GM21515 (cell line): ENCODE measurements around the gene SIGLEC8.
"Not testable (repeated sequence)": the region's sequence is repeated elsewhere in the genome, so short reads cannot be mapped to it uniquely, and the experiment has no call there.

Experiments
- ATAC-seq: cut with Tn5 transposase; IDR thresholded peaks from one replicate; pipeline ENCODE4 v1.9.1; 2021; ENCODE audit not compliant: unreplicated experiment

SIGLEC8 gene

DNA sequence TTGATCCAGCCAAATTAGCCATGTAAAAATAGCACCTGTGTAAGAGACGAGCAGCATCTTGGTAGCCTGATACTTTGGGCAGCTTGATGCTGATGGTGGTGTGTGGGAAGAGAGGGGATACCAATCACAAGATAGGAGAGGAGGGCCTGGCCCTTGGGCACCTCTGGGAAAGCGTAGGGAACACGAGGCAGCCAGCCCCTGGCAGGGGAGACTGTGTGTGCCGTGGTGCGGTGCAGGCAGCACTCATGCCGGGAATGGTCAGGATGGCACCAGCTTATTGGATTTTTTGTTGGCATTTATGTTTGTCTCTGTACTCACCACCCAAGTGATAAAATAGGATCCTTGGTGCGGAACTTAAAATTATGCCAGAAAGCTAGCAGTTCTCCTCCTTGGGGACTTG is 10.2 kb downstream of the SIGLEC8 start:
- ATAC-seq = no peak

DNA sequence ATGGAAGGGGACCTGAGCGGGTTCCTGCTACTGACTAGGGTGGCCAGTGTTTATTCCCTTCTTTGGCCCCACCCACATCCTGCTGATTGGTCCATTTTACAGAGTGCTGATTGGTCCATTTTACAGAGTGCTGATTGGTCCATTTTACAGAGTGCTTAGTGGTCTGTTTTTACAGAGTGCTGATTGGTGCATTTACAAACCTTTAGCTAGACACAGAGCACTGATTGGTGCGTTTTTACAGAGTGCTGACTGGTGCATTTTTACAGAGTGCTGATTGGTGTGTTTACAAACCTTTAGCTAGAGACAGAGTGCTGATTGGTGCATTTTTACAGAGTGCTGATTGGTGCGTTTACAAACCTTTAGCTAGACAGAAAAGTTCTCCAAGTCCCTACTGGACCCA is 10.7 kb downstream of the SIGLEC8 start:
- not testable (repeated sequence) for ATAC-seq

DNA sequence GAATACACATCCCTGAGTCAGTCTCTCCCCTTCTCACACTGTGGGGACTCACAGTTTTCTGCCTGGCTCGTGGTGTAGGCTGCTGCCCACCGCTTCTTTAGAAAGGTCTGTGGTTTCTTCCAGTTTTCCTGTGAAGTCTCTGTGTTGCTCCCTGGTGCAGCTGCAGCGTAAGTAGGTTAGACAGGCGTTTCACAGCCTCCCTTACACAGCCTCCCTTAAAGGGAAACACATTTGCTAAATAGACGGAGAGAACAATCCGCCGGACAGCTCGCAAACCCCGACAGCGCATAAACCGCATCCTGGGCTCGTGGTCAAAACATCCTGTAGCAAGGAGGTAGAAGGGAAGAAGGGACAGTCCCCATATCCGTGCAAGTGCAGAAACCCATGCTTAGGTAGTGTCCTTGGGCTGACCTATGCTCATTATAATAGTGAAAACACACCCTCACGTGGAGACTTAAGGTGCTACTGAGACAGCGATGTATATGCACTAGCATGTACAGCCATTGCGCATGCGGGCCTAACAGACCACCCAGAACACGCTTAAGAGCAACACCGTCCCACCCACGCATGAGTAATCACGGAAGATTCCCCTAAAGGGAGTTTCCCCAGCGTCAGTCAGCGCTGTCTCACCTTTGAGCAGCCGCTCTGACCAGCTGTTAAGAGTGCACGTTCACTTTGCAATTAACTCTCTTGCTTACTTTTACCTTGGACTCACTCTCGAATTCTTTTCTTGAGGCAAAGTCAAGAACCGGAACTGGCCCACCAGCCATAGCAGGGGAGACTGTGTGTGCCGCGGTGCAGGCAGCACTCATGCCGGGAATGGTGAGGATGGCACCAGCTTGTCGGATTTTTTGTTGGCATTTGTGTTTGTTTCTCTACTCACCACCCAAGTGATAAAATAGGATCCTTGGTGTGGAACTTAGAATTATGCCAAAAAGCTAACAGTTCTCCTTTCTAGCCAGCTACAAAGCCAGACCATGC is 16.6 kb downstream of the SIGLEC8 start:
- ATAC-seq = peak; percentile 85

DNA sequence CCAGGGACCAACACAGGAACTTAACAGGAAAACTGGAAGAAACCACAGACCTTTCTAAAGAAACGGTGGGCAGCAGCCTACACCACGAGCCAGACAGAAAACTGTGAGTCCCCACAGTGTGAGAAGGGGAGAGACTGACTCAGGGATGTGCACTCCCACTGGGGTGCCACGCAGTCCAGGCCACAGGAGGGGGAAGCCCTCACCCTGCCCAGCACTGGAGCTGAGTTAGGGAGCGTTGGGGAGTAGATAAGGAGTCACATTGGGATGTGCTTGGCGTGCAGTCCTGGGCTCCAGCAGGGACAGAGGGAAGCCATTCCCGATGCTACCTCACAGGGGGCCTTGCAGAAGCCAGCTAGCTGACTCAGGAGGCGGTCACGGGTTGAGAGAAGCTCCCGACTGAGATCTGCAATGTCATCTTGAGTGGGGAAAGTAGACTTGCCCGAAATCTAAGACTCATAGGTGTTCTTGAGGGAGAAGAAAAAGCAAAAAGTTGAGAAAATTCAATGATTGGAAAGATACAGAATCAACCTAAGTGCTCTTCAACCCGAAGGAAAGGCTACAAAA is 17.3 kb downstream of the SIGLEC8 start:
- no peak for ATAC-seq

DNA sequence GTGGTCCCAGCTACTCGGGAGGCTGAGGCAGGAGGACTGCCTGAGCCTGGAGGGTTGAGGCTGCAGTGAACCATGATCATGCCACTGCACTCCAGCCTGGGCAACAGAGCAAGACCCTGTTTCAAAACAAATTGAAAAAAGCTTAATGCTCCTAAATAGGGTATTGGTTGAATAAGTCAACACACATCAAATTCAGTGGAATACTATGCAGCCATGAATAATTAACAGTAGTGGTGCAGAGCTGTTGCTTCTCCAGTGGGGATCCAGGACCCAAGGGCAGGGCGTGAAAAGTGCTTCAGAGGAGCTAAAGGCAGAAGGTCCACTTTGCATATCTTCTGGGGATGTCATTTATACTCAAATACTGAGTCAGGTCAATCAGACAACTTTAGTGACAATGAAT is 18.2 kb downstream of the SIGLEC8 start:
- ATAC-seq = no peak

DNA sequence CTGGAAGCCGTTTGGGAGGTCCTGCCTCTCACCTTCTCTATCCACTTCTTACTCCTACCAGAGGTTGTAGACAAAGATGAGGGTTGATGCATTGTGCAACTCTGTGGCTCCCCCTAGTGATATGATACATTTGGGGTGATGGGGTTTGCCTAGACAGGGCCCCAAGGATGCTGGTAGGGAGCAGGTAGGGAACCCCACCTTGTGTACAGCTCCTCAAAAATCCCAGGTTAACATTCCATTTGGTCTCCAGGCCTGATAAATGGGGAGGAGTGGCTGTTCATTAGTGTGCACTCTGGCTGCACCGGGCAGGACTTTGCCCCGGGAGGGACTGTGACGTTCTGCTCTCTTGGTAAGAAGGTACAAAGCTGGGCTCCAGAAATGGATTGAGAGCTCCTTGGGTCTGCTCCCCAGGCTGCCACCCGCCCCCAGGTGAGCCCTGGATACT is 19.2 kb downstream of the SIGLEC8 start:
- no peak for ATAC-seq

DNA sequence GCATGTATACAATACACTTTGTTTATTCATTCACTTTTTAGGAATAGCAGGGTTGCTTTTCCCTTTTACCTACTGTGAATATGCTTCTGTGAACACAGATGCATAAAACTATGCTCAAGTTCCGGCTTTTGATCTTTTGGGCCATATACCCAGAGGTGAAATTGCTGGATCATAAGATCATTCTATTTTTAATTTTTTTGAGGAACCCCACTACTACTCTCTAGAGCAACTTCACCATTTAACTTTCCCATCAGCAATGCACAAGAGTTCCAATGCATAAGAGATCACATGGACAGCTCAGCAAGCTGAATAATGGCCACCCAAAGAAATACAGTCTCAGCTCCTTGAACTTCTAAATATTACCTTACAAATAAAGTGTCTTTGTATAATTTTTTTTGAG is 23.8 kb downstream of the SIGLEC8 start:
- no peak for ATAC-seq

DNA sequence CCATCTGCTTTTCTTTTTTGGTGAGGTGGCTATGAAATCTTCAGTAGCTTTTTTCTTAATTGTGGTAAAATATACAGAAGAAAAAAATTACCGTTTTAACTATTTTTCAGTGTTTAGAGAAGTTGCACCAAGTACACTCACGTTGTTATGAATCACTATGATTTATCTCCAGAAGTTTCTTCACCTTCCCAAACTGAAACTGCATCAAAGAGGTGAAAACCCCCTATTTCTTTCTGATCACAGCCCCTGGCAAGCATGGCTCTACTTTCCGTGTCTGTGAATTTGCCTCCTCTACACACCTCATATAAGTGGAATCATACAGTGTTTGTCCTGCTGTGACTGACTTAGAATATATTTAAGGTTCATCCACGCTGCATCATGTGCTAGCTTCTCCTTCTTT is 25.2 kb downstream of the SIGLEC8 start:
- ATAC-seq = no peak

DNA sequence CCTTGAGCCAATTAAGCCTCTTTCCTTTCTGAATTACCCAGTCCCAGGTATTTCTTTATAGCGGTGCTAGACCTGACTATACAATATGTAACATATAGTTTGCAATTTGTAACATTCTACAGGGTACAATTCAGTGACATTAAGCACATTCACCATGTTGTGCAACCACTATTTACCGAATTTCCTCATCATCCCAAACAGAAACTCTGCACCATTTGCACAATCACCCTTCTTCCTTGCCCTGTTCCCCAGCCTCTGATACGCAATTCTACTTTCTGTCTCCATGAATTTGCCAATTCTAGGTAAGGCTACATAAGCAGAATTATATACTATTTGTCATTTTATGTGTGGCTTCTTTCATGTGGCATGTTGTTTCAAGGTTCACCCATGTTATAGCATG is 27.1 kb downstream of the SIGLEC8 start:
- no peak for ATAC-seq

DNA sequence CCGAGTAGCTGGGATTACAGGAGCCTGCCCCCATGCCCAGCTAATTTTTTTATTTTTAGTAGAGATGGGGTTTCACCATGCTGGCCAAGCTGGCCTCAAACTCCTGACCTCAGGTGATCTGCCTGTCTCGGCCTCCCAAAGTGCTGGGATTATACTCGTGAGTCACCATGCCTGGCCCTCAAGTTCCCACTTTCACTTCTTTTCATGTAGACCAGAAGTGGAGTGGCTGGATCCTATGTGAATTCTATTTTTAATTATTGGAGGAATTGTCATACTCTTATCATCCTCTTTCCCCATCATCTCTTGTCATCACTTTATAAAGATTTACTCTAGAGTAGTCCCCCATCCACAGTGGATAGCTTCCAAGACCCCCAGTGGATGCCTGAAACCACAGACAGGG is 28.0 kb downstream of the SIGLEC8 start:
- no peak for ATAC-seq

DNA sequence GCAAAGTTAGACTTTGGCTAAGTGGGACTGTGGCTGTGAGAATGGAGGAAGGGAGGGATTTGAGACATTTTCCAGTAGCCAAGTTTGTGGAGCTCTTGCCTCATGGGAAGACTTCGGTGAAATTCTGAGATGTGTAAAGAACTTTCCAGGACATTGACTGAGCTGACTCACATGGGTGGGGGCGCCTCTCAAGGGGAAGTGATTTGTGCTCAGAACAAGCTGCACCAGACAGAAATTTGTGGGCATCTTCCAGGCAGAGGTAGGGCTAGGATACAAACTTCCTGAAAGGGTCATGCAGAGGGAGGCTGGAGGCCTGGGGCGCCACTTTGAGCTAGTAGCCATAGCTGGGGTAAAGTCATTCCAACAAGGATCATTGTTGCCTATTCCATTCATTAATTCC is 31.1 kb downstream of the SIGLEC8 start:
- ATAC-seq = no peak

DNA sequence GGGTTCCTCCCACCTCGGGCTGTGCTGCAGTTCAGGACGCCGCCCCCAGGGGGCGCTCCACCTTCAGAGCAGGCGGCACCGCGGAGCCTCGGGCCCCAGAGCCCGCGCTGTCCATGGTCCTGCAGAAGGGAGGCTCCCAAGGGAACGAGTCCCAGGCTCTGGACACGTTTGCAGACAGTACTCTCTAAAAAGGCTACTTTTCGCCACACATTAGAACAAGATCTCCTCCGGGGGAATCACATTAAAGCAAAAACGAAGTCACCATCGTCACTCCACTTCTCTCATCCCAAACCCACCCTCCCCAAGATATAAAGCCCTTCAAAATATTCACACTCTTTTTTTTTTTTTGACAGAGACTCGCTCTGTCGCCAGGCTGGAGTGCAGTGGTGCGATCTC is 36.2 kb downstream of the SIGLEC8 start:
- no peak for ATAC-seq

DNA sequence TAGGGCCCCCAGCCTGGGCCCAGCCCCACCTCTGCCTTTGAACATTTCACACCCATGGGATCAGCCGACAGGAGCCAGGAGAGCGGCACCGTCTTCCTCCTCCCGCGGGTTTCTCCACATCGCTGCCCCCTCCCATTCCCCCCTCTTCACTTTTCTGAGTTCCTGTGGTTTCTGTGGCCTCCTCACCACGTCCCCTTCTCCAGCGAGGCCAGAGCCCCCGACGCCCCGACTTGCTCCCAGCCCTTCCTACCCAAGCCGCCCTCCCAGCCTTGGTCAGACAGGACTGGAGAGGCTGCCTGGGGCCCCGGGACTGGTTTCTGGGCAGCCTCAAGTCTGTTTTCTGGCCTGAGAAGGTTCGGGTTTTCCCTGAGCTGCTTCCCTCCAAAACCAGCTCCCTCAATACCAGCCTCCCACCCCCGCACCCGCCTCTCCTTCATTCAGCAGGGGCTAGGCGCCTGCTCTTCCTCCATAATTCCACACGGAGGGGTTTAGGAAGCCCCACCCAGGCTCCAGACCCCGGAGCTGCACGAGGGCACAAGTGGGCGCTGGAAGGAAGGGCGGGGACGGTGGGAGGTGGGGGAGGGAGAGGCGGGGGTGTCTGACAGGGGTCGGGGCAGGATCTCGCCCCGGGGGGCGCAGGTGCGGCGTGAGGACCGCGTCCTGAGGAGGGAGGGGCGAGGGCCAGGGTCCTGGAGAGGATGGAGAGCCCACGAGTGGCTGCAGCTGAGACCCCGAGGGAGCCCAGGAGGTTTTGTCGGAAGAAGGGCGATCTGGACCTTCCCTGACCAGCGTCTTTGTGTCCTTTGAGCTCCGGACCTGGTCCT is 36.8 kb downstream of the SIGLEC8 start:
- ATAC-seq = no peak

DNA sequence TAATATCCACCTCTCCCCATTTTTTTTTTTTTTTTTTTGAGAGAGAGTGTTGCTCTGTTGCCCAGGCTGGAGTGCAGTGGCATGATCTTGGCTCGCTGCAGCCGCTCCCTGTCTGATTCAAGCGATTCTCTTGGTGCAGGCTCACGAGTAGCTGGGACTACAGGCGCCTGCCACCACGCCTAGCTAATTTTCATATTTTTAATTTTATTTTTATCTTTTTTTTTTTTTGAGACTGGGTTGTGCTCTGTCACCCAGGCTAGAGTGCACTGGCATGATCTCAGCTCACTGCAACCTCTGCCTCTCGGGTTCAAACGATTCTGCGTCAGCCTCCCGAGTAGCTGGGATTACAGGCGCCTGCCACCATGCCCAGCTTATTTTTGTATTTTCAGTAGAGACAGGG is 37.7 kb downstream of the SIGLEC8 start:
- not testable (repeated sequence) for ATAC-seq

DNA sequence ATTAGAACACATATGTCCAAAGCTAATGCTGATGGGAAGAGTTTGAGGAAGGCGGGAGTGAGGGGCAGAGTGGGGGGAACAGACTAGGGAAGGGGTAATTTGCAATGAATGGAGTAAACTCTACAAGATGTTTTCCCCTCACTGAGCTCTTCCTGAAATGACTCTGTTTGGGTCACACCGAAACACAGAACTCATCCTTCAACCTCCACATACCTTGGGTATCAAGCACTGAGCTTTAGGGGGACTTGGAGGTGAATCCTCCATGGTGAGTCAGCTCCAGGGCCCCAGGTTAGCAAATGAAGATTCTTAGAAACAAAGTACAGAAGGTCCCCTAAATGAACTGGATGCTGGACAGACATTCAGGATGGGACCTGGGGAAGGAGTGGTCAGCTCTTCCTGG is 39.5 kb downstream of the SIGLEC8 start:
- ATAC-seq = no peak

DNA sequence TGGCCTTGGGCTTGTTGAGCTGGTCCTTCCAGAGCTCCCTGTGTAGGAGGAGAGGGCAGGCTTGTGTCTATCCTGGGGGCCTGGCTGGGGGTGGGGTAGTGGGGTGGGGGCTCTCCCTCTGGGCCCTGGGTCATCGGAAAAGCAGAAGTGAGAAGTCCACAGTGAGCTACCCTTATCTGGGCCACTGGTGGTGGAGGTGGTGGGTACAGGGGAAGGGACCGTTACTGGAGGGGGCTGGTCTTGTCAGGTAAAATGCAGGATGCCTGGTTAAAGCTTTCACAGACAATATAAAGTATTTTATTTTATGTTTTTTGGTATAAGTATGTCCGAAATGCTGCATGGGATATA is 40.5 kb downstream of the SIGLEC8 start:
- ATAC-seq = no peak

DNA sequence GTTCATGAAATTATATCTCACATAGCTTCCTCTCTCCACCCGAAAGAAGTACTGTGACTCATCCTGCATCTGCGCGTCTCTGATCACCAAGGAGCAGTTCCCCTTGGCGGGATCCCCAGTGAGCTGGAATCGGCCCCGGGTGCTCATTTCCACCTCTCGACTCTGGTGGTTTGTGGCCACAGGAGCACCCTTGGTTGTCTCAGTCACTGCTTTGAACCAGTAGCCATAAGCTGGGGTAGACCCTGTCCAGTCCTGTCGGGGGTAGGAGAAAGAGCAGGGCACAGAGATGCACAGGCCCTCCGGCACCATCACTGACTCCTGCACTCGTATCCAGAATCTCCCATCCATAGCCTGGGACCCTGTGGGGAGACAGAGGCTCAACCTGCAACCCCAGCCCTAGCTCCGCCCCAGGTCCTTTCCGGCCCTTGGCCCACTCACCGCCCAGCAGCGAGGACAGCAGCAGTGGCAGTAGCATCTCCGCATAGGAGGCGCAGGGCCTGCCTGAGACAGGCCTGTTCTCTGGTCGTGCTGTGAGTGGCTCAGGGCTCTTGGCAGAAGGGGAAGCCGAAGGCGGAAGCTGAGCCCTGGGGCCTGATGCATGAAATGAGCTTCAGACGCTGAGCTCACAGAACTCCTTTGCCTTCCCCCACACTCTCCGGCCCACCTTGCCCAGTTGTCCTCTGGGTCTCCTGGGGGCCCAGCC is 41.0 kb downstream of the SIGLEC8 start, which contains the start of gene SIGLEC10:
Gene SIGLEC10 (minus strand): TSS at position 536 of the 703 bp plus-strand sequence. CDS start 61 bp downstream, at position 475.
- ATAC-seq = no peak

DNA sequence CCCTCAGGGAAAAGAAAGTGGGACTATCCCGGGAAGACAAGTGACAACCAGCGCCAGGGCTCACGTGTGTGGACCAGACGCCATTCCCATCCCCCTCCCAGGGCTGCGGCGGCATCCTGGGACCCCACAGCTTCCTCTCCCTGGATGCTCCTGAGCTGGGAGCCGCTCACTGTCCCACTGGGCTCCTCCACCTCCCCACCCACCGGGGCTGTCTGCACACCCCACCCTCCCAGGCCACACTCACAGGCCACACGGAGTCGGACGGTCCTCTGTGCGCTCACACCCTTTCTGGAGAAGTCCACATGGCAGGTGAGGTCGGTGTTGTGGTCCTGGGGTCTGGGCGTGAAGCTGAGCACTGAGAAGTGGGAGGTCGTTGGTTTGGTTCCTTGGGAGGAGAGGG is 41.8 kb downstream of the SIGLEC8 start:
- not testable (repeated sequence) for ATAC-seq

DNA sequence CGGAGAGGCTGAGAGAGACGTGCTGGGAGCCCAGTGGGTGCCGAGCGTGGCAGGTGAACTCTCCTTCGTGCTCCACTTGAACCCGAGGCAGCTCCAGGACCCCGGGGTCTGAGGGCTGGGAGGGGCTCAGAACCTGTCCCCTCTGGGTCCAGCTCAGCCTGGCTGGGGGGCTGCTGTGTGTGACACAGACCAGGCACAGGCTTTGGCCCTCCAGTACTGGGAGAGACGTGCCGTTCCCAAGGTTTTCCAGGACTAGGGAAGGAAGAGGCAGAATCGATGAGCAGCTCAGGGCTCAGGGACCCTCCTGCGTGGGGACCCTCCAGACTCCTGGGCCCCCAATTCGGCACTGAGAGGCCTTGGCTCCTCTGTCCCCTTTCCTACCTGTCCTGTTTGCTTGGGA is 43.1 kb downstream of the SIGLEC8 start:
- ATAC-seq = no peak

DNA sequence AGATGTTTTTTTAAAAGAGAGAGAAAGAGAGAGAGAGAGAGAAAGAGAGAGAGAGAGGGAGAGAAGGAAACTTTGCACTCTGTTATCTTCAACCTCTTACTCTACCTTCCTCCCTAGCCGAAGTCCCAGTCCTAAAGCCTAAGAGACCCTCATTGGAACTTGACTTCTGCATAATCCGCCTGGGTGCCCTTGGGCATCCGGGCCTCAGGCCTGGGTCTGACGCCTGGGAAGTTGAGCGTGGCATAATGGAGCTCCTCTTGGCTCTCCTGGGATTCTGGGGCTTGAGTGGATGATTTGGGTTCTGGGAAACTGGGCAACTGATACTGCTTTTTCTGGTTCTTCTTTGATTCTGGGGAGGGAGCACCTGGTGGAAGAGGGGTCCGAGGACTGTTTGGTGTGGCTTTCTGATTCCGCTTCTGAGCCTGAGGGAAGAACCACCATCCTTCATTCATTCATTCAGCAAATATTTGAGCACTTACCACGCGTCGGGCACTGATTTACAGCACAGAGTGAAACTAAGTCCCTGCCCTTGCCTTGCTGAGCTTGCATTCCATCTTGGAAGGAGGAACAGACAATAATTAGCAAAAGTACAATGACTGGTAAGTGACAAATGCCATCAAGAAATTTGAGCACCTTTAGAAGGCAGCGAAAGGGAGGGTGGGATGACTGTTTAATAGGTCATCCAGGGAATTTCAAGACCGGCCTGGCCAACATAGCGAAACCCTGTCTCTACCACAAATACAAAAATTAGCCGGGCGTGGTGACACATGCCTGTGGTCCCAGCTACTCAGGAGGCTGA is 47.1 kb downstream of the SIGLEC8 start:
- no peak for ATAC-seq
